Stimulated activated effector memory CD8-positive, alpha-beta T cell treated with anti-CD3 and anti-CD28 coated beads, Interleukin-12 subunit alpha, Interleukin-12 subunit beta, amount 100 ng/mL, for 72 hours (primary cell): ENCODE measurements around the gene VTN.

Experiments
- ATAC-seq: fragments of 150-1000 bp; cut with Tn5 transposase; 2 replicates; pipeline ENCODE4 v1.10.0; 2021
- DNase-seq, 2 donors: peaks; one replicate each; pipeline ENCODE4 v3.0.0; 2021 to 2022; ENCODE audit warnings: low spot score in 2 of 2
- H3K27ac Mint-ChIP-seq: one replicate; pipeline ENCODE4 v1.8.0; 2022; ENCODE audit warnings: mild to moderate bottlenecking, mixed read lengths
- H3K36me3 Mint-ChIP-seq: one replicate; pipeline ENCODE4 v1.8.0; 2022; ENCODE audit warnings: mild to moderate bottlenecking, mixed read lengths
- H3K4me1 Mint-ChIP-seq: one replicate; pipeline ENCODE4 v1.8.0; 2022; ENCODE audit warnings: mixed read lengths
- H3K4me3 Mint-ChIP-seq: one replicate; pipeline ENCODE4 v1.8.0; 2022; ENCODE audit warnings: mild to moderate bottlenecking, mixed read lengths
- H3K9me3 Mint-ChIP-seq: one replicate; pipeline ENCODE4 v1.8.0; 2022; ENCODE audit warnings: mixed read lengths

Gene VTN

GRCh38 chr17:28385406-28385805 lies 15.3 kb upstream of the VTN start:
- ATAC-seq = peak; percentile 17
- Mint-ChIP-seq H3K4me3 (peak overlapping the region; percentile 88), H3K4me1 (peaks cover 40% of the 10 kb centered on the region), H3K9me3 (no peaks in the 10 kb centered on the region), H3K27ac (peak overlapping the region; percentile 45), H3K36me3 (peaks cover 52% of the 10 kb centered on the region)
- DNase-seq = no peak

- no peak for DNase-seq
- H3K4me1 Mint-ChIP-seq = peaks cover 43% of the 10 kb centered on the region
- peak overlapping the region; percentile 45 for H3K27ac Mint-ChIP-seq
- H3K36me3 Mint-ChIP-seq = peaks cover 48% of the 10 kb centered on the region
- H3K4me3 Mint-ChIP-seq = peak overlapping the region; percentile 88
- ATAC-seq = peak; percentile 26
- no peaks in the 10 kb centered on the region for H3K9me3 Mint-ChIP-seq
Measured at GRCh38 chr17:28385037-28385400, 14.9 kb upstream of the VTN start.

GRCh38 chr17:28384281-28385036 lies 14.4 kb upstream of the VTN start:
- peak overlapping the region; percentile 45 for H3K27ac Mint-ChIP-seq

GRCh38 chr17:28381141-28381825 lies 11.2 kb upstream of the VTN start:
- DNase-seq (no peak), ATAC-seq (no peak)
- Mint-ChIP-seq H3K4me1 (peaks cover 44% of the 10 kb centered on the region), H3K27ac (no peak overlapping the region), H3K36me3 (peaks cover 12% of the 10 kb centered on the region), H3K9me3 (no peaks in the 10 kb centered on the region), H3K4me3 (no peak overlapping the region)

More at GRCh38 chr17:28384281-28385036, 14.4 kb upstream of the VTN start:
- DNase-seq (peak; percentile 28 to 72), ATAC-seq (peak; percentile 96)
- no peaks in the 10 kb centered on the region for H3K9me3 Mint-ChIP-seq
- H3K4me1 Mint-ChIP-seq = peaks cover 45% of the 10 kb centered on the region
- H3K4me3 Mint-ChIP-seq = peak overlapping the region; percentile 88
- H3K36me3 Mint-ChIP-seq = peaks cover 42% of the 10 kb centered on the region

GRCh38 chr17:28379814-28380801 lies 10.0 kb upstream of the VTN start:
- Mint-ChIP-seq H3K4me3 (no peak overlapping the region), H3K4me1 (peaks cover 38% of the 10 kb centered on the region), H3K27ac (no peak overlapping the region), H3K9me3 (no peaks in the 10 kb centered on the region), H3K36me3 (peaks cover under 1% of the 10 kb centered on the region)
- ATAC-seq = no peak
- no peak for DNase-seq

GRCh38 chr17:28372945-28373274 lies 2.8 kb upstream of the VTN start:
- ATAC-seq = no peak
- Mint-ChIP-seq H3K4me1 (peaks cover 27% of the 10 kb centered on the region), H3K4me3 (peak overlapping the region; percentile 84), H3K36me3 (peaks cover 12% of the 10 kb centered on the region), H3K9me3 (no peaks in the 10 kb centered on the region), H3K27ac (peak overlapping the region; percentile 93)
- DNase-seq = no peak

- Mint-ChIP-seq H3K27ac (peak overlapping the region; percentile 93), H3K4me1 (peaks cover 26% of the 10 kb centered on the region), H3K4me3 (peak overlapping the region; percentile 84), H3K9me3 (no peaks in the 10 kb centered on the region), H3K36me3 (peaks cover 12% of the 10 kb centered on the region)
- ATAC-seq (peak; percentile 3), DNase-seq (no peak)
Measured at GRCh38 chr17:28372203-28372944, 2.3 kb upstream of the VTN start.

GRCh38 chr17:28371245-28372202 lies 1.4 kb upstream of the VTN start, which contains the start of gene SARM1:
Gene SARM1 (plus strand): TSS chr17:28371694. CDS start chr17:28372033, 339 bp downstream.
- DNase-seq = peak; percentile 86 to 97
- H3K9me3 Mint-ChIP-seq = no peaks in the 10 kb centered on the region
- H3K27ac Mint-ChIP-seq = peak within 1 kb of the TSS; percentile 93
- peak within 1 kb of the TSS; percentile 84 for H3K4me3 Mint-ChIP-seq
- peaks cover 12% of the 10 kb centered on the region for H3K36me3 Mint-ChIP-seq
- H3K4me1 Mint-ChIP-seq = peaks cover 26% of the 10 kb centered on the region
- peak; percentile 91 for ATAC-seq

GRCh38 chr17:28370744-28371103 lies 617 bp upstream of the VTN start:
- Mint-ChIP-seq H3K36me3 (peaks cover 12% of the 10 kb centered on the region), H3K9me3 (no peaks in the 10 kb centered on the region)
- DNase-seq = no peak

GRCh38 chr17:28369684-28370034 lies 448 bp downstream of the VTN start:
- ATAC-seq (no peak), DNase-seq (no peak)
- Mint-ChIP-seq H3K4me3 (no peak overlapping the region), H3K9me3 (no peaks in the 10 kb centered on the region), H3K27ac (peak overlapping the region; percentile 83), H3K36me3 (peaks cover 12% of the 10 kb centered on the region), H3K4me1 (peaks cover 21% of the 10 kb centered on the region)

More at GRCh38 chr17:28370744-28371103, 617 bp upstream of the VTN start:
- peak overlapping the region; percentile 93 for H3K27ac Mint-ChIP-seq
- H3K4me3 Mint-ChIP-seq = peak overlapping the region; percentile 84
- H3K4me1 Mint-ChIP-seq = peaks cover 26% of the 10 kb centered on the region
- no peak for ATAC-seq

GRCh38 chr17:28368915-28369683 lies 1.0 kb downstream of the VTN start:
- Mint-ChIP-seq H3K9me3 (no peaks in the 10 kb centered on the region), H3K4me1 (peaks cover 21% of the 10 kb centered on the region), H3K36me3 (peaks cover 12% of the 10 kb centered on the region), H3K27ac (no peak overlapping the region), H3K4me3 (no peak overlapping the region)
- ATAC-seq (no peak), DNase-seq (no peak)

GRCh38 chr17:28368306-28368831 lies 1.7 kb downstream of the VTN start:
- Mint-ChIP-seq H3K4me3 (no peak overlapping the region), H3K27ac (no peak overlapping the region), H3K4me1 (peaks cover 17% of the 10 kb centered on the region), H3K36me3 (peaks cover 17% of the 10 kb centered on the region), H3K9me3 (no peaks in the 10 kb centered on the region)
- ATAC-seq (no peak), DNase-seq (no peak)
